HepG2 (cell line): ENCODE data around the gene CBY2. TPM values are rescaled to one million over a fixed set of nuclear protein-coding genes. Genes with fewer than 3 reads are reported as not detected.

Experiments
- ATAC-seq: fragments of 200-7000 bp; cut with Tn5 transposase; 3 replicates; pipeline ENCODE4 v1.9.1; 2020; ENCODE audit warnings: mild to moderate bottlenecking, moderate library complexity
- BruUV-seq: library from RNA; stranded (reverse); fragments of 400-500 nt; replicated peaks from 2 replicates; lab custom pipeline; 2021; lab: Mats Ljungman, UMichigan
- CTCF ChIA-PET: fragments of 300-600 bp; formaldehyde crosslinking; extraction: SDS; loops from one replicate; lab custom pipeline; 2021; ENCODE audit warnings: low total read pairs, inconsistent platforms, low intra/inter-chr PET ratio; lab: Yijun Ruan, JAX
- POLR2A ChIA-PET: fragments of 350-600 bp; sonication (Branson Sonifier 250); formaldehyde crosslinking; loops from one replicate; lab custom pipeline; 2020; ENCODE audit warnings: antibody characterized with exemption, inconsistent platforms; lab: Yijun Ruan, JAX
- DNase-seq: peaks from one replicate; pipeline ENCODE4 v3.0.0-alpha.2; 2015; ENCODE audit warnings: low spot score
- FAIRE-seq: peaks from 3 replicates; lab custom pipeline; 2011; peaks lifted over from hg19 to GRCh38; lab: Jason Lieb, UNC
- H2AFZ ChIP-seq: one replicate; pipeline ENCODE4 v1.6.1; 2011; ENCODE audit warnings: low read length, inconsistent platforms
- H3K27ac ChIP-seq: fragments of 300-600 bp; 3 replicates; pipeline ENCODE4 v1.8.0; 2011; ENCODE audit warnings: mixed run types, mild to moderate bottlenecking, mixed read lengths, low read length, inconsistent platforms; ENCODE audit not compliant: insufficient read depth; ENCODE audit errors: extremely low read length
- H3K27me3 ChIP-seq, 2 experiments: fragments of 200-600 bp in 1 of 2; 2 replicates in 1 of 2; 3 replicates in 1 of 2; pipeline versions ENCODE4 v1.6.0 to v1.8.0; 2011; ENCODE audit warnings: low read length in 2 of 2, mild to moderate bottlenecking in 2 of 2, moderate library complexity in 2 of 2, inconsistent platforms in 1 of 2; ENCODE audit not compliant: insufficient read depth in 2 of 2, control insufficient read depth in 1 of 2
- H3K36me3 ChIP-seq, 2 experiments: fragments of 200-600 bp in 1 of 2; replicated peaks in 1 of 2; 2 replicates in 1 of 2; 3 replicates in 1 of 2; pipeline versions ENCODE4 v1.5.1 to v1.8.0; 2011; ENCODE audit warnings: low read length in 2 of 2, inconsistent platforms in 1 of 2; ENCODE audit not compliant: insufficient read depth in 2 of 2, control insufficient read depth in 1 of 2
- H3K4me1 ChIP-seq: 2 replicates; pipeline ENCODE4 v1.5.1; 2012; ENCODE audit warnings: low read length, inconsistent platforms; ENCODE audit not compliant: insufficient read depth
- H3K4me2 ChIP-seq: 2 replicates; pipeline ENCODE4 v1.6.0; 2011; ENCODE audit warnings: low read depth, low read length, inconsistent platforms
- H3K4me3 ChIP-seq, 3 experiments: fragments of 200-600 bp in 1 of 3; sonication (generic), shearing (Covaris generic) in 1 of 3; replicated peaks in 1 of 3; 2 replicates each; pipeline ENCODE4 v1.5.1; 2011 to 2016; ENCODE audit warnings: low read length in 3 of 3, inconsistent platforms in 2 of 3, low read depth in 2 of 3, mild to moderate bottlenecking in 2 of 3, control low read depth in 1 of 3, mixed read lengths in 1 of 3; ENCODE audit not compliant: insufficient read depth in 1 of 3
- H3K79me2 ChIP-seq: one replicate; pipeline ENCODE4 v1.6.1; 2011; ENCODE audit warnings: low read length, inconsistent platforms; ENCODE audit not compliant: insufficient read depth
- H3K9ac ChIP-seq: 2 replicates; pipeline ENCODE4 v1.6.0; 2011; ENCODE audit warnings: mild to moderate bottlenecking, low read depth, low read length, inconsistent platforms; ENCODE audit not compliant: insufficient read depth
- H3K9me3 ChIP-seq: 2 replicates; pipeline ENCODE4 v1.5.1; 2012; ENCODE audit warnings: mild to moderate bottlenecking, low read length
- H4K20me1 ChIP-seq: 2 replicates; pipeline ENCODE4 v1.6.0; 2011; ENCODE audit warnings: inconsistent platforms, mild to moderate bottlenecking, low read length, moderate library complexity; ENCODE audit not compliant: insufficient read depth
- STAG1 ChIP-seq: sonication (generic); formaldehyde crosslinking; IDR thresholded peaks from 2 replicates; pipeline ENCODE4 v1.4.0; 2020; ENCODE audit warnings: missing genetic modification reagents
- ZFP91 ChIP-seq: sonication (generic); formaldehyde crosslinking; IDR thresholded peaks from 2 replicates; pipeline ENCODE4 v1.9.0; 2022; ENCODE audit warnings: missing genetic modification reagents, mild to moderate bottlenecking, borderline replicate concordance
- ZNF629 ChIP-seq: sonication (generic); formaldehyde crosslinking; conservative IDR thresholded peaks from 2 replicates; pipeline ENCODE4 v1.5.0; 2020; ENCODE audit warnings: missing genetic modification reagents
- WGBS: methylation state at CpG from one replicate; pipeline ENCODE4 v1.1.6; 2017; ENCODE audit warnings: low lambda C conversion rate; 5-methylcytosine and 5-hydroxymethylcytosine counted together
- in situ Hi-C: cut with HindIII; loops from 2 replicates; pipeline ENCODE4 v1.10.0; 2017; ENCODE audit warnings: low pct_unique_long_range_greater_than_20kb; ENCODE audit not compliant: extremely low pct_ligation_motif_present
- intact Hi-C: fragments of 100-400 bp; cut with micrococcal nuclease; formaldehyde crosslinking; loops from one replicate; pipeline ENCODE4 v1.10.0; 2022; ENCODE audit not compliant: unreplicated experiment
- polyA plus RNA-seq, 8 experiments: library from polyadenylated mRNA; depleted of rRNA in 3 of 8; stranded (reverse) in 7 of 8; unstranded in 1 of 8; fragments of >200 nt; fragmentation: Illumina TruSeq in 4 of 8; extraction: Trizol in 4 of 8; gene quantifications; 2 replicates each; pipeline versions ENCODE4 v1.2.1 to v1.2.3, GENCODE V29; 2011 to 2016; ENCODE audit warnings: low read depth in 4 of 8, missing spikeins in 1 of 8, mixed read lengths in 1 of 8; ENCODE audit not compliant: insufficient read depth in 1 of 8
- total RNA-seq, 5 experiments: library from RNA; depleted of rRNA; stranded (reverse); fragments of >200 nt; fragmentation: Illumina TruSeq; extraction: Trizol; gene quantifications; 2 replicates each; pipeline ENCODE4 v1.2.3, GENCODE V29; 2016; ENCODE audit warnings: low read depth in 1 of 5
- TF ChIP-seq, protein P1 (sequence below): sonication (generic); formaldehyde crosslinking; IDR thresholded peaks from 2 replicates; pipeline ENCODE4 v1.5.0; 2020; ENCODE audit warnings: mild to moderate bottlenecking, missing genetic modification reagents, moderate library complexity

The CBY2 gene
- total and polyA plus RNA-seq, 2 of the 13 experiments (the other 11 are each of a cell fraction or from before 2014, with no cell fraction given): not detected

GRCh38 chr13:45682494-45683008, 19.6 kb upstream of the CBY2 start:
- intact Hi-C loops: loop anchor here (10.0 kb wide), 1 partner anchor 58 kb away; no protein-coding TSS in a partner anchor
- no TSS peak for BruUV-seq

DNA sequence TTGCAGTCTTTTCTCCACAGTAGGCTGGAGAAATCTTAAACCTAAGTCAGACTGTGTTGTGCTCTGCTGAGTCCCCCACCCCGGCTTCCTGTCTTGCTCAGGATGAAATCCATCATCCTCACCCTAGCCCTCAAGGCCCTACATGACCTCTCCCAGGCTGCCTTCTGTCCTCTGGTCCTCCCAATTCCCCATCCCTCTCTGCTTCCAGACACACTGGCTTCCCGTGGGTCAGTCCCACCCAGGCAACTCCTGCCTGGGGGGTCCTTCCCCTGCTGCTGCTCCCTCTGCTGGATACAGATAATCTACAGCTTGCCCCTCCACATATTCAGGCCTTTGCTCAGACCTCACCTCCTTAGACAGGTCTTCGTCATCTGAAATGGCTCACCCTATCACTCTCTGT, 18.4 kb upstream of the CBY2 start:
- BruUV-seq: no TSS peak
- Histone ChIP-seq H3K4me2 (no peak overlapping the region), H2AFZ (no peak overlapping the region), H3K4me3 (no peak overlapping the region), H3K27ac (no peak overlapping the region), H3K79me2 (no peaks in the 10 kb centered on the region), H3K36me3 (no peaks in the 10 kb centered on the region), H3K9ac (no peak overlapping the region), H3K9me3 (no peaks in the 10 kb centered on the region), H4K20me1 (no peaks in the 10 kb centered on the region), H3K27me3 (0 out of 5 replicates have a peak, but pooled peaks cover 0 to 7% of the 10 kb centered on the region in 2 experiments), H3K4me1 (no peaks in the 10 kb centered on the region)
- WGBS: 24% methylated on average over 3 of the region's 3 CpGs
- DNase-seq: no peak
- no peak for TF ChIP-seq ZFP91 (CRISPR knock-in tag)
- TF ChIP-seq, protein P1, sequence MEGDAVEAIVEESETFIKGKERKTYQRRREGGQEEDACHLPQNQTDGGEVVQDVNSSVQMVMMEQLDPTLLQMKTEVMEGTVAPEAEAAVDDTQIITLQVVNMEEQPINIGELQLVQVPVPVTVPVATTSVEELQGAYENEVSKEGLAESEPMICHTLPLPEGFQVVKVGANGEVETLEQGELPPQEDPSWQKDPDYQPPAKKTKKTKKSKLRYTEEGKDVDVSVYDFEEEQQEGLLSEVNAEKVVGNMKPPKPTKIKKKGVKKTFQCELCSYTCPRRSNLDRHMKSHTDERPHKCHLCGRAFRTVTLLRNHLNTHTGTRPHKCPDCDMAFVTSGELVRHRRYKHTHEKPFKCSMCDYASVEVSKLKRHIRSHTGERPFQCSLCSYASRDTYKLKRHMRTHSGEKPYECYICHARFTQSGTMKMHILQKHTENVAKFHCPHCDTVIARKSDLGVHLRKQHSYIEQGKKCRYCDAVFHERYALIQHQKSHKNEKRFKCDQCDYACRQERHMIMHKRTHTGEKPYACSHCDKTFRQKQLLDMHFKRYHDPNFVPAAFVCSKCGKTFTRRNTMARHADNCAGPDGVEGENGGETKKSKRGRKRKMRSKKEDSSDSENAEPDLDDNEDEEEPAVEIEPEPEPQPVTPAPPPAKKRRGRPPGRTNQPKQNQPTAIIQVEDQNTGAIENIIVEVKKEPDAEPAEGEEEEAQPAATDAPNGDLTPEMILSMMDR: peak; percentile 40
- TF ChIP-seq STAG1 (CRISPR knock-in tag): peak; percentile 10; the same call in 1 of the 2 replicates
- peak; percentile 63 for ATAC-seq
- no peak for FAIRE-seq
- POLR2A ChIA-PET: no interaction called here
- CTCF ChIA-PET: no interaction called here
- intact Hi-C loops (loop anchor here (10.0 kb wide), 1 partner anchor 59 kb away; no protein-coding TSS in a partner anchor), in situ Hi-C loops (no loop called here)

More at GRCh38 chr13:45682494-45683008, 19.6 kb upstream of the CBY2 start:
- in situ Hi-C loops: no loop called here
- no peaks in the 10 kb centered on the region for H3K9me3 ChIP-seq
- H3K4me3 ChIP-seq: no peak overlapping the region
- no peaks in the 10 kb centered on the region for H4K20me1 ChIP-seq
- H3K27me3 ChIP-seq: 0 out of 5 replicates have a peak, but pooled peaks cover 0 to 2% of the 10 kb centered on the region in 2 experiments
- ATAC-seq (no peak), FAIRE-seq (no peak), DNase-seq (no peak)
- H3K36me3 ChIP-seq: no peaks in the 10 kb centered on the region
- no peak for TF ChIP-seq ZNF629 (CRISPR knock-in tag)
- ChIA-PET CTCF (no interaction called here), POLR2A (no interaction called here)
- WGBS: 31% methylated on average over 3 of the region's 3 CpGs
- no peak overlapping the region for H2AFZ ChIP-seq
- no peaks in the 10 kb centered on the region for H3K4me1 ChIP-seq
- H3K4me2 ChIP-seq: no peak overlapping the region
- H3K9ac ChIP-seq: no peak overlapping the region
- no peak overlapping the region for H3K27ac ChIP-seq
- no peaks in the 10 kb centered on the region for H3K79me2 ChIP-seq
